ENCODE results near the gene ALPL. TPM values are rescaled to one million over a fixed set of nuclear protein-coding genes. Genes with fewer than 3 reads are reported as not detected.

ALPL gene
- polyA plus RNA-seq, 1 experiment: 0.45 TPM

DNA sequence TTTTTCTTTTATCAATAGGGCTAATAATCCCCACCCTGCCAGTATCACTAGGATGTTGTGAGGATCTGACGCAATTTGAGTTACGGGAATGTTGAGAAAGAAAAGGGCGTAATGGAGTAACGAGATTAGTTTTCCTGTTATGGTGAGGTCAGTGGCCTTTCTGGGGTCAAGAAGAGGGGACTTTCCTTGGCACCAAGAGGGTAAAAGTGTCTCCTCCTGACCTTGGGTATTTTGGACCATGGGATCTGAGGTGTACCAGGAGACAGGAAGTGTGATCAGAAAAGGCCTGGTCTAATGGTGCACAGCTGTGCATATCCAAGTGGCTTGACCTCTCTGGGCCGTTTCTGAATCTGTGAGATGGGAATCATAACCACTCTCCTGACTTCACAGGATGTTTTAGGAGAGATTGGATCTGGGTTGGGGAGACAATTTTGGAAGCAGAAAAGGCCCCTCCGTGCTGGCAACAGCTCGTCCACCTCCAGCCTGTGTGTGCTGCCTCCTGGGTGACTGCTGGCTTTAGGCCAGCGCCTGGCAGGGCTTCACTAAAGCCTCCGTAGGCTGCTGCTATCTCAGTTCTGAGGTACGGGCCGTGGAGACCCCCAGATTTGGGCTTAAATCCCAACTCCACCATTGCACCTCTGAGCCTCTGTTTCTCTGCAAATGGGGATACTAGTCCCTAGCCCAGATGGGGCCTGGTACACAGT lies 37.1 kb downstream of the ALPL start:
- H3K36me3 ChIP-seq (ENCODE audit: control insufficient read depth, insufficient read depth, low read length): no peaks in the 10 kb centered on the region
- TF ChIP-seq CTCF (IDR thresholded peaks at IDR 0.05; ENCODE audit: insufficient read depth, low read depth, low read length): no peak
- DNase-seq (ENCODE audit: low read depth): no peak
- no peak overlapping the region for H3K4me3 ChIP-seq (ENCODE audit: low read depth, low read length)
- H3K27me3 ChIP-seq (ENCODE audit: control insufficient read depth, insufficient read depth, low read length): peaks cover 5% of the 10 kb centered on the region; the same call in 1 of the 2 replicates
- CTCF ChIA-PET: no interaction called here
- POLR2A ChIA-PET: no interaction called here

GRCh38 chr1:21547876-21548275 lies 38.7 kb downstream of the ALPL start:
- TF ChIP-seq CTCF (IDR thresholded peaks at IDR 0.05; ENCODE audit: insufficient read depth, low read depth, low read length): no peak
- Histone ChIP-seq H3K36me3 (ENCODE audit: control insufficient read depth, insufficient read depth, low read length) (no peaks in the 10 kb centered on the region), H3K4me3 (ENCODE audit: low read depth, low read length) (no peak overlapping the region), H3K27me3 (ENCODE audit: control insufficient read depth, insufficient read depth, low read length) (peaks cover 5% of the 10 kb centered on the region; the same call in 1 of the 2 replicates)
- ChIA-PET CTCF (interaction anchor here (0.8 kb wide), 1 partner anchor 27 kb away, joined by 3 read pairs; no protein-coding TSS in a partner anchor), POLR2A (no interaction called here)
- no peak for DNase-seq (ENCODE audit: low read depth)

GRCh38 chr1:21550097-21550496 lies 40.9 kb downstream of the ALPL start:
- DNase-seq (ENCODE audit: low read depth): no peak
- no peak overlapping the region for H3K4me3 ChIP-seq (ENCODE audit: low read depth, low read length)
- CTCF ChIA-PET: no interaction called here
- H3K27me3 ChIP-seq (ENCODE audit: control insufficient read depth, insufficient read depth, low read length): peaks cover 4% of the 10 kb centered on the region; the same call in 1 of the 2 replicates
- POLR2A ChIA-PET: no interaction called here
- no peaks in the 10 kb centered on the region for H3K36me3 ChIP-seq (ENCODE audit: control insufficient read depth, insufficient read depth, low read length)
- TF ChIP-seq CTCF (IDR thresholded peaks at IDR 0.05; ENCODE audit: insufficient read depth, low read depth, low read length): no peak

GRCh38 chr1:21550866-21551475 lies 41.7 kb downstream of the ALPL start:
- DNase-seq (ENCODE audit: low read depth): no peak
- POLR2A ChIA-PET: no interaction called here
- TF ChIP-seq CTCF (IDR thresholded peaks at IDR 0.05; ENCODE audit: insufficient read depth, low read depth, low read length): no peak
- Histone ChIP-seq H3K36me3 (ENCODE audit: control insufficient read depth, insufficient read depth, low read length) (no peaks in the 10 kb centered on the region), H3K4me3 (ENCODE audit: low read depth, low read length) (no peak overlapping the region), H3K27me3 (ENCODE audit: control insufficient read depth, insufficient read depth, low read length) (peaks cover 4% of the 10 kb centered on the region; the same call in 1 of the 2 replicates)
- CTCF ChIA-PET: interaction anchor here (0.6 to 1.1 kb wide), 2 partner anchors 36 to 41 kb away, joined by 3 read pairs; no protein-coding TSS in a partner anchor

GRCh38 chr1:21552715-21553114 lies 43.5 kb downstream of the ALPL start:
- ChIA-PET CTCF (interaction anchor here (0.7 to 1.3 kb wide), 3 partner anchors 9 to 282 kb away, joined by 3 to 4 read pairs (median 3); partner anchors contain the start of gene ALPL), POLR2A (no interaction called here)
- DNase-seq (ENCODE audit: low read depth): peak; percentile 77
- H3K36me3 ChIP-seq (ENCODE audit: control insufficient read depth, insufficient read depth, low read length): no peaks in the 10 kb centered on the region
- no peak overlapping the region for H3K4me3 ChIP-seq (ENCODE audit: low read depth, low read length)
- peaks cover 8% of the 10 kb centered on the region for H3K27me3 ChIP-seq (ENCODE audit: control insufficient read depth, insufficient read depth, low read length)
- no peak for TF ChIP-seq CTCF (IDR thresholded peaks at IDR 0.05; ENCODE audit: insufficient read depth, low read depth, low read length)

All from BJ (cell line).